Natural killer cell (primary cell): ENCODE results near the gene LGR6. TPM values are rescaled to one million over a fixed set of nuclear protein-coding genes. Genes with fewer than 3 reads are reported as not detected.
A peak's percentile ranks its signal among the peaks of the same experiment; 100 is the strongest.

ENCODE experiments used
- ATAC-seq, 3 donors: fragments of 150-1000 bp in 2 of 3; fragments of 200-7000 bp in 1 of 3; cut with Tn5 transposase; 1 replicate in 1 of 3; 2 replicates in 2 of 3; pipeline ENCODE4 v1.10.0; 2021; ENCODE audit warnings: mild to moderate bottlenecking in 2 of 3, moderate library complexity in 2 of 3
- DNase-seq, 2 donors: peaks; one replicate each; pipeline versions ENCODE4 v3.0.0 to v3.0.0-alpha.2; 2013 to 2021; ENCODE audit warnings: mixed read lengths in 1 of 2
- H3K27ac ChIP-seq: one replicate; pipeline ENCODE4 v1.5.1; 2013; ENCODE audit warnings: mild to moderate bottlenecking, low read length
- H3K27me3 ChIP-seq: one replicate; pipeline ENCODE4 v1.6.1; 2013; ENCODE audit warnings: low read length; ENCODE audit not compliant: control insufficient read depth, insufficient read depth
- H3K36me3 ChIP-seq: one replicate; pipeline ENCODE4 v1.6.1; 2013; ENCODE audit warnings: low read length; ENCODE audit not compliant: control insufficient read depth, insufficient read depth
- H3K4me1 ChIP-seq: one replicate; pipeline ENCODE4 v1.6.1; 2013; ENCODE audit warnings: low read length; ENCODE audit not compliant: control insufficient read depth, insufficient read depth
- H3K4me3 ChIP-seq: one replicate; pipeline ENCODE4 v1.5.1; 2013; ENCODE audit warnings: low read length
- H3K9me3 ChIP-seq: one replicate; pipeline ENCODE4 v1.6.1; 2013; ENCODE audit warnings: low read length; ENCODE audit not compliant: control insufficient read depth, insufficient read depth
- H3K27ac Mint-ChIP-seq, 2 donors: one replicate each; pipeline ENCODE4 v1.8.0; 2022; ENCODE audit warnings: mild to moderate bottlenecking in 2 of 2, mixed read lengths in 2 of 2, moderate library complexity in 1 of 2
- H3K27me3 Mint-ChIP-seq, 2 donors: one replicate each; pipeline ENCODE4 v1.8.0; 2022; ENCODE audit warnings: low read depth in 2 of 2, mixed read lengths in 2 of 2
- H3K36me3 Mint-ChIP-seq: one replicate; pipeline ENCODE4 v1.8.0; 2022; ENCODE audit warnings: mixed read lengths
- H3K4me1 Mint-ChIP-seq, 2 donors: one replicate each; pipeline ENCODE4 v1.8.0; 2022; ENCODE audit warnings: mixed read lengths in 2 of 2
- H3K4me3 Mint-ChIP-seq: one replicate; pipeline ENCODE4 v1.8.0; 2022; ENCODE audit warnings: mild to moderate bottlenecking, moderate library complexity, mixed read lengths
- H3K9me3 Mint-ChIP-seq, 2 donors: one replicate each; pipeline ENCODE4 v1.8.0; 2022; ENCODE audit warnings: mixed read lengths in 2 of 2
- CTCF ChIP-seq: fragments of 200-600 bp; IDR thresholded peaks from one replicate; pipeline ENCODE4 v1.8.0; 2022; ENCODE audit warnings: antibody characterized with exemption
- WGBS: methylation state at CpG from one replicate; pipeline ENCODE4 v1.1.7; 2013; ENCODE audit warnings: missing lambda C conversion rate; ENCODE audit not compliant: insufficient coverage; 5-methylcytosine and 5-hydroxymethylcytosine counted together
- intact Hi-C: fragments of 100-400 bp; cut with micrococcal nuclease; formaldehyde crosslinking; loops from one replicate; pipeline ENCODE4 v1.14.2; 2022
- total RNA-seq, 4 donors: library from RNA; stranded (reverse); fragments of 120-200 nt in 1 of 4; gene quantifications; one replicate each; pipeline versions ENCODE4 v1.2.3 to v1.2.4, GENCODE V29; 2013 to 2022

The LGR6 gene
- total RNA-seq, 3 donors from 2014 or later (not counting 1 experiment from before 2014, with no cell fraction given) = 58.3 to 65.2 (median 60.9) TPM

DNA sequence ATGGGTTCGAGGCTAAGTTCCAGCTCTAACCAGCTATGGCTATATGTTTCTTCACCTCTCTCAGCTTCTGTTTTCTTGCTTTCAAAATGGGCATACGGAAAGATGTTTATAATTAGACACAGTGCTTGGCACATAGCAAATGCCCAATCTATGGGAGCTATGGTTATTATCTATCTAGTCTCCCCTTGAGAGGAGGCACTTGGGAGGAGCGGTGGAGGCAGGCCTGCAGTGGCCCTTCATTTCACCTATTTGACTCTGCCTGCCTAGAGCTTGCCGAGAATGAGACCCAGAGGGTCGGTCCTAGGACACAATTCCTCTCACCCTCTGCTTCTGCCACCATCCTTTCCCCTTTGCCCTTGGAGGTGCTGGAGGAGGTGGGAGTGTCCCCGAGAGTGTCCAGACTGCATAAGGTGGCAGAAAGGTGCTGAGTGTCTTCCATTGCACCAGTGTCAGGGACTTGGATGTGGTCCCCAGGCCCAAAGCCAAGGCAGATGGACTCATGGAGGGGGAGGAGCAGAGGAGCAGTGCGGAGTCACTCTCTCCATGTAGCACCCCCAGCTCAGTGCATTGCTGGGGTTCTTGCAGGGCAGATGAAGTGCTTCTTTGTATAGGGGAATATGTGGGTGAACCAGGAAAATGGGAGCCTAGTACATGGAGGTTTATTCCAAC, 9.0 kb downstream of the LGR6 start:
- TF ChIP-seq CTCF = no peak
- H3K4me1 Mint-ChIP-seq = peaks cover 29 to 54% of the 10 kb centered on the region in 2 donors
- H3K36me3 Mint-ChIP-seq = no peaks in the 10 kb centered on the region
- no peaks in the 10 kb centered on the region for H3K9me3 Mint-ChIP-seq
- Histone ChIP-seq H3K27ac (peak overlapping the region; percentile 58), H3K27me3 (no peaks in the 10 kb centered on the region), H3K4me1 (peaks cover 77% of the 10 kb centered on the region), H3K9me3 (no peaks in the 10 kb centered on the region), H3K4me3 (no peak overlapping the region), H3K36me3 (no peaks in the 10 kb centered on the region)
- intact Hi-C loops = no loop called here
- DNase-seq (no peak), ATAC-seq (no peak)
- no peak overlapping the region for H3K27ac Mint-ChIP-seq
- H3K27me3 Mint-ChIP-seq = no peaks in the 10 kb centered on the region
- peak overlapping the region; percentile 43 for H3K4me3 Mint-ChIP-seq
- 94% methylated on average over 7 of the region's 7 CpGs for WGBS

DNA sequence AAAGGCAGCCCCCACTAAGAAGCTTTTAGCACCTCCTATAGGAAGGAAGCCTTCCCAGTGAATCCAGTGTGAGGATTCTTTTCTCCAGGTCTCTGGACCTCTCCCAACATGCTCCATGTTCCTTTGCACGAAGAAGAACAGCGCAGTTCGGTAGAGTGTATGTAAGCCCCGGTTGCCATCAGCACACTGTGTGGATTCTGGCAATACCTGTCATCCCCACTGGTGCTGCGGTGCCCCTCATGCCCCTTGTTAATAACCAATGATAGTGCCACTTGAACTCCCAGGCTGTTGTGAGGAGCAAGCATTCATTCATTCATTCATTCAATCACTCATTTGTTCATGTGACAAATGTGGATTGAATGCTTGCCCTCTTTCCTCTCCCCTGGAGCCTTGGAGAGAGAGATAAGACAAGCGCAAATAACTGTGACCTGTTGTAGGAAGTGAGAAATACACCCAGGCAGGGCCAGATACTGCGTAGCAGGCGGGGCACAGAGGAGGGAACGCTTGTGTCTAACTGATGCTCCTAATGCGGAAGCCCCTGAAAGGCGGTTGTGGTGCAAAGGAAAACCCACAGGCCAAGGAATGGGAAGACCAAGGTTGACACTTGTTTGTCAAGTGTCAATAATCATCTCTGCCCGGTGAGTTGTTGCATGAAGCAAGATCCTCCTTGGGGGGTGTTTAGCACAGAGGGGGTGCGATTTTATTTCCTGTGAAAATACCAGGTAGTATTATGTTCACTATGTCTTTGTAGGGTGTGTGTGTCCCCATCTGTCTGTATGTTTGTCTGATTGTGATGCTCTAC, 9.8 kb downstream of the LGR6 start:
- ATAC-seq = peak; percentile 73 to 83 (median 76)

GRCh38 chr1:202204065-202204464, 10.5 kb downstream of the LGR6 start:
- H3K9me3 Mint-ChIP-seq = no peaks in the 10 kb centered on the region
- H3K27ac Mint-ChIP-seq = no peak overlapping the region
- Histone ChIP-seq H3K27ac (peak overlapping the region; percentile 50), H3K9me3 (no peaks in the 10 kb centered on the region), H3K36me3 (no peaks in the 10 kb centered on the region), H3K4me1 (peaks cover 63% of the 10 kb centered on the region), H3K4me3 (peak overlapping the region; percentile 4), H3K27me3 (no peaks in the 10 kb centered on the region)
- ATAC-seq = no peak
- no peak overlapping the region for H3K4me3 Mint-ChIP-seq
- H3K4me1 Mint-ChIP-seq = peaks cover 14 to 46% of the 10 kb centered on the region in 2 donors
- DNase-seq = no peak
- no peak for TF ChIP-seq CTCF
- no peaks in the 10 kb centered on the region for H3K27me3 Mint-ChIP-seq
- no peaks in the 10 kb centered on the region for H3K36me3 Mint-ChIP-seq
- 45% methylated on average over 1 of the region's 1 CpG for WGBS
- intact Hi-C loops = no loop called here

More for the DNA sequence above, 9.8 kb downstream of the LGR6 start:
- intact Hi-C loops = no loop called here
- H3K4me3 Mint-ChIP-seq = no peak overlapping the region
- WGBS = 35% methylated on average over 13 of the region's 13 CpGs
- H3K27me3 Mint-ChIP-seq = no peaks in the 10 kb centered on the region
- Histone ChIP-seq H3K4me1 (peaks cover 69% of the 10 kb centered on the region), H3K9me3 (no peaks in the 10 kb centered on the region), H3K27me3 (no peaks in the 10 kb centered on the region), H3K4me3 (peak overlapping the region; percentile 4), H3K36me3 (no peaks in the 10 kb centered on the region), H3K27ac (peak overlapping the region; percentile 50)
- H3K9me3 Mint-ChIP-seq = no peaks in the 10 kb centered on the region
- DNase-seq = peak; percentile 49 to 70
- no peaks in the 10 kb centered on the region for H3K36me3 Mint-ChIP-seq
- no peak overlapping the region for H3K27ac Mint-ChIP-seq
- TF ChIP-seq CTCF = no peak
- peaks cover 21 to 52% of the 10 kb centered on the region in 2 donors for H3K4me1 Mint-ChIP-seq
